Right lung (tissue), 5 donors: ENCODE data around the gene SEMA4C. TPM values are rescaled to one million over a fixed set of nuclear protein-coding genes. Genes with fewer than 3 reads are reported as not detected.

ENCODE experiments used
- DNase-seq, 2 donors: peaks; one replicate each; pipeline ENCODE4 v3.0.0-alpha.2; 2013
- polyA plus RNA-seq, 5 donors: library from polyadenylated mRNA; unstranded; fragments of 120-200 nt; gene quantifications; one replicate each; pipeline versions ENCODE4 v1.2.1 to v1.2.3, GENCODE V29; 2013; ENCODE audit warnings: inconsistent platforms in 1 of 5, low replicate concordance in 1 of 5; ENCODE audit not compliant: insufficient read length in 5 of 5, insufficient read depth in 1 of 5

Gene SEMA4C
- polyA plus RNA-seq, 5 donors: 38.3 to 58.6 (median 47.0) TPM

- DNase-seq: no peak
Measured at GRCh38 chr2:96824079-96824870, 45.6 kb downstream of the SEMA4C start.

- DNase-seq: no peak
Measured at GRCh38 chr2:96823198-96823597, 46.7 kb downstream of the SEMA4C start.

GRCh38 chr2:96822786-96823185, 47.1 kb downstream of the SEMA4C start:
- DNase-seq: no peak

GRCh38 chr2:96821113-96821675, 48.7 kb downstream of the SEMA4C start:
- DNase-seq: no peak

GRCh38 chr2:96819876-96820511, 49.9 kb downstream of the SEMA4C start:
- no peak for DNase-seq

GRCh38 chr2:96819128-96819875, 50.6 kb downstream of the SEMA4C start:
- no peak for DNase-seq

GRCh38 chr2:96817882-96818281, 52.0 kb downstream of the SEMA4C start:
- no peak for DNase-seq

GRCh38 chr2:96816836-96817702, 52.8 kb downstream of the SEMA4C start:
- no peak for DNase-seq

- peak; percentile 91 to 93 for DNase-seq
Measured at GRCh38 chr2:96816127-96816835, 53.6 kb downstream of the SEMA4C start, which contains the start of gene CNNM3. CNNM3 (plus strand) TSS chr2:96816268; CDS start chr2:96816278, 10 bp downstream.

- DNase-seq: peak in 1 of 2 donors; percentile 43
Measured at GRCh38 chr2:96815326-96816126, 54.4 kb downstream of the SEMA4C start.

- DNase-seq: no peak
Measured at GRCh38 chr2:96813656-96814055, 56.2 kb downstream of the SEMA4C start.

- peak; percentile 57 to 64 for DNase-seq
Measured at GRCh38 chr2:96811917-96812316, 58.0 kb downstream of the SEMA4C start.

- no peak for DNase-seq
Measured at GRCh38 chr2:96810783-96811192, 59.1 kb downstream of the SEMA4C start.

GRCh38 chr2:96809951-96810782, 59.7 kb downstream of the SEMA4C start:
- no peak for DNase-seq
